Astrocyte (in vitro differentiated cells and primary cell): ENCODE results near the gene CORO2A.

ENCODE experiments used
- EZH2 ChIP-seq: IDR thresholded peaks from 2 replicates; pipeline ENCODE4 v1.6.1; 2012; ENCODE audit warnings: mild to moderate bottlenecking, low read length, inconsistent platforms; ENCODE audit not compliant: insufficient read depth
- TF ChIP-seq, protein P1 (sequence below): IDR thresholded peaks from 2 replicates; pipeline ENCODE4 v1.5.1; 2011; ENCODE audit warnings: low read depth, mild to moderate bottlenecking, inconsistent platforms, low read length, moderate library complexity; ENCODE audit not compliant: insufficient read depth

DNA sequence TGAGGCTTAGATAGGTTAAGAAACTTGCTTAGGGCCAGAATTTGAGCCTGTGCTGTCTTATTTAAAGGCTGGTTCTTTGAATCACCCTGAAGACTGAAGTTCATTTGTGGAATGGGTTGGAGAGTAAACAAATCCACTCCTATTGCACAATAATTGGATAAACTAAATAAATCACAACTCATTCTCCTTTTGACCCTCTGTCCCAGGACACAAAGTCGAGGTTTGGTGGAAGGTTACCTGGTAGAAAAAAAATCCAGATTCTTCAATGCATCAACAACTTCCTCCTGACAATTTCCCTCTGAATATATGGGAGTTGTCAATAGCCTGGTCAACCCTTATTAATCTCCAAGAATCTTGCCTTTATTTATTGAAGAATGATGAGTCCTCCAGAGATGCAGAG is 34.1 kb upstream of the CORO2A start:
- TF ChIP-seq, protein P1, sequence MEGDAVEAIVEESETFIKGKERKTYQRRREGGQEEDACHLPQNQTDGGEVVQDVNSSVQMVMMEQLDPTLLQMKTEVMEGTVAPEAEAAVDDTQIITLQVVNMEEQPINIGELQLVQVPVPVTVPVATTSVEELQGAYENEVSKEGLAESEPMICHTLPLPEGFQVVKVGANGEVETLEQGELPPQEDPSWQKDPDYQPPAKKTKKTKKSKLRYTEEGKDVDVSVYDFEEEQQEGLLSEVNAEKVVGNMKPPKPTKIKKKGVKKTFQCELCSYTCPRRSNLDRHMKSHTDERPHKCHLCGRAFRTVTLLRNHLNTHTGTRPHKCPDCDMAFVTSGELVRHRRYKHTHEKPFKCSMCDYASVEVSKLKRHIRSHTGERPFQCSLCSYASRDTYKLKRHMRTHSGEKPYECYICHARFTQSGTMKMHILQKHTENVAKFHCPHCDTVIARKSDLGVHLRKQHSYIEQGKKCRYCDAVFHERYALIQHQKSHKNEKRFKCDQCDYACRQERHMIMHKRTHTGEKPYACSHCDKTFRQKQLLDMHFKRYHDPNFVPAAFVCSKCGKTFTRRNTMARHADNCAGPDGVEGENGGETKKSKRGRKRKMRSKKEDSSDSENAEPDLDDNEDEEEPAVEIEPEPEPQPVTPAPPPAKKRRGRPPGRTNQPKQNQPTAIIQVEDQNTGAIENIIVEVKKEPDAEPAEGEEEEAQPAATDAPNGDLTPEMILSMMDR: no peak
- no peak for TF ChIP-seq EZH2
